NOMO-1 treated with DMSO at 0.1 percent for 48 hours (cell line): ENCODE data around the gene CRAT.

ENCODE experiments used
- DNase-seq: peaks from one replicate; lab custom pipeline; 2025; ENCODE audit not compliant: unreplicated experiment; lab: John Stamatoyannopoulos, UW

CRAT gene

GRCh38 chr9:129094387-129095169 is 16.0 kb downstream of the CRAT start:
- no peak for DNase-seq

- DNase-seq: no peak
Measured at GRCh38 chr9:129093602-129094386, 16.8 kb downstream of the CRAT start.

GRCh38 chr9:129089246-129089645 is 21.3 kb downstream of the CRAT start:
- DNase-seq: no peak

- no peak for DNase-seq
Measured at GRCh38 chr9:129084087-129084486, 26.5 kb downstream of the CRAT start.

GRCh38 chr9:129081388-129081904 is 29.1 kb downstream of the CRAT start:
- peak; percentile 17 for DNase-seq

GRCh38 chr9:129080601-129081387 is 29.8 kb downstream of the CRAT start, which contains the start of gene DOLPP1:
Gene DOLPP1 (plus strand): TSS chr9:129081111. CDS start chr9:129081132, 21 bp downstream.
- DNase-seq: peak; percentile 95

GRCh38 chr9:129080298-129080600 is 30.3 kb downstream of the CRAT start:
- DNase-seq: peak; percentile 5

GRCh38 chr9:129079829-129080228 is 30.8 kb downstream of the CRAT start:
- DNase-seq: no peak

GRCh38 chr9:129078691-129079503 is 31.7 kb downstream of the CRAT start:
- DNase-seq: no peak

GRCh38 chr9:129077236-129077635 is 33.4 kb downstream of the CRAT start:
- no peak for DNase-seq

GRCh38 chr9:129076640-129077037 is 34.0 kb downstream of the CRAT start:
- no peak for DNase-seq

GRCh38 chr9:129075996-129076639 is 34.5 kb downstream of the CRAT start:
- DNase-seq: no peak

GRCh38 chr9:129074106-129074505 is 36.5 kb downstream of the CRAT start:
- DNase-seq: no peak

GRCh38 chr9:129073404-129073803 is 37.2 kb downstream of the CRAT start:
- DNase-seq: no peak

- no peak for DNase-seq
Measured at GRCh38 chr9:129072171-129072570, 38.4 kb downstream of the CRAT start.

- DNase-seq: no peak
Measured at GRCh38 chr9:129071526-129072126, 39.0 kb downstream of the CRAT start.

GRCh38 chr9:129070696-129071525 is 39.7 kb downstream of the CRAT start:
- no peak for DNase-seq

GRCh38 chr9:129069862-129070641 is 40.5 kb downstream of the CRAT start:
- DNase-seq: no peak
